HG03103 (cell line): ENCODE results near the gene TXNL4B.
A peak's percentile ranks its signal among the peaks of the same experiment; 100 is the strongest.

Source experiments
- ATAC-seq: cut with Tn5 transposase; IDR thresholded peaks from one replicate; pipeline ENCODE4 v1.9.1; 2021; ENCODE audit warnings: low read depth; ENCODE audit not compliant: unreplicated experiment

TXNL4B gene

DNA sequence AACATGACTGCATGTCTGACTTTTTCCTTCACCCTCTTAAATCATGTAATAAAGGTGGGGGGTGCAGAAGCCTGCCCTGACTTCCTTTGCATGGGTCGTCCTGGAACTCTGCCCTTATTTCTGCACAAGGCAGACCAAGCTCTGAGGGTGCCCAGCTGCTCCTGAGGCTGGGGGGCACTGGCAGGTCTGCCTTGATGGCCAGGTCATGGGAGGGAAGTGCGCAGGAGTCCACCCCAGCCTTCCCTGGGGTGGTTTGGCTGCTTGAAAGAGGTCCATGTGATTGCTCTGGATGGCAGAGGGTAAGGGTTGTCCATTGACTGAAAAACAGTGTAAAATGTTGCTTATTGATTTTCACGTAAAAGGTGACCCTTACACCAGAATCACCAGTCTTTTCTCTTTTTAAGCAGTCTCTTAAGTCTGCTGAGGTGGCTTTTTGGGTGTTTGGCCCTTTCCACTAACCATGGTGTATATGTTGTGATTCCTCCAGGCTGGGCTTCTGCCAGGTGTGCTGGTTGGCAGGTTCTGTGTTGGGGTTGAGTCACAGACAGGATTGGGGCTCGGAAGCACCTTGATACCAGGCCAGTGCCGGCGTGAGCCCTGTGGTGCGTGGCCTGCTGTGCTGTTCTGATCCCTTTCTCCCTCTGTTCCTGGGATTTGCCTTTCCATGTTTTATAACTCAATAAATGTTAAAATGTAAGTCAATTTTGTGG is 19.6 kb upstream of the TXNL4B start:
- no peak for ATAC-seq

DNA sequence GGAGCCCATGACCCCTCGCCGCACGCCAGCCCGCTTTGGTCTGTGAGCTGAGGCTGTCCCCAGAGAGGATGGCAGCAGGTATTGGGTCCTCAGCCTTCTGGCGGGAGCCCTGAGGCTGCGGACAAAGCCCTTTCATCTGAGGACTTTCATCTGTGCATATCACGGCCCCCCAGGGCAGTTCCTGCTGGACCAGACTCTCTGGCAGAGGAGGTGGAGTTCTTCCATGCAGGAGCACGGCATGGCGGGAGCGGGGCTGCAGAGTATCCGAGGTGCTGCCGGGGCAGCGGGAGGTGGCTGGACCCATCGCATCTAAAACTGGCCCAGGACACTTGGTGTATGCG is 19.0 kb upstream of the TXNL4B start:
- ATAC-seq = no peak

DNA sequence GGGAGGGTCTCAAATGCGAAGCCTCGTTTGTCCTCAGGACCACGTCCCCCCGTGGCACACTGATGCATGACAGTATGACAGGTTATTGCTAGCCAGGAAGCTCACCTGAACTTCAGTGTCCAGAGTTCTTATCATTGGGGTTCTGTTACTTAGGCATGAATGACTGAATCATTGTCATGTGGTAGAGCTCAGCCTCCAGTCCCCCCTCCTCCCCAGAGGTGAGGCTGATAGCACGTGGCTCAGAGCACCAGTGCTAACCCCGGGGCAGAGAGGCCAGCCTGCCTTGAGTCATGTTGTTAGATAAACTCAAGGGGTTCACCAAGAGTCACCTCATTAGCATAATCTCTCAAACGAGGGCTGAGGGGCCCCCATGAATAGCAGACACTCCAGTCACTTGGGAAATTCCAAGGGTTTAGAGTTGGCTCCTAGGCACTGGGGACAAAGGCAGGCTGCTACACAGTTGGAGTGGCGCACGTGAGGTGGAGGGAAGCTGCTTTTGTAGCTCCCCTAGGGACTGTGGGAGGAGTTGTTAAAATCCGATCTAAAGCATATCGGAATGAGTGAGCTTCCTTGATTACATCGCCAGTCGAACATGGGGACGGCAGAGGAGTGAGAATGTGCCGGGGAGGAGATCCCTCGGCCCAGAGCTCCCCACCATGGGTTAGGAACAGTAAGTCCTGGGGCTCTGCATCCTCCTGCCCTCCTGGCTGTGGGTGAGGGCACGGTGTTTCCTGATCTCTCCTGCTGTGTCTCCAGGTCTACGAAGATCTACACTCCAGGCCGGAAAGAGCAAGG is 18.4 kb upstream of the TXNL4B start:
- ATAC-seq = no peak

DNA sequence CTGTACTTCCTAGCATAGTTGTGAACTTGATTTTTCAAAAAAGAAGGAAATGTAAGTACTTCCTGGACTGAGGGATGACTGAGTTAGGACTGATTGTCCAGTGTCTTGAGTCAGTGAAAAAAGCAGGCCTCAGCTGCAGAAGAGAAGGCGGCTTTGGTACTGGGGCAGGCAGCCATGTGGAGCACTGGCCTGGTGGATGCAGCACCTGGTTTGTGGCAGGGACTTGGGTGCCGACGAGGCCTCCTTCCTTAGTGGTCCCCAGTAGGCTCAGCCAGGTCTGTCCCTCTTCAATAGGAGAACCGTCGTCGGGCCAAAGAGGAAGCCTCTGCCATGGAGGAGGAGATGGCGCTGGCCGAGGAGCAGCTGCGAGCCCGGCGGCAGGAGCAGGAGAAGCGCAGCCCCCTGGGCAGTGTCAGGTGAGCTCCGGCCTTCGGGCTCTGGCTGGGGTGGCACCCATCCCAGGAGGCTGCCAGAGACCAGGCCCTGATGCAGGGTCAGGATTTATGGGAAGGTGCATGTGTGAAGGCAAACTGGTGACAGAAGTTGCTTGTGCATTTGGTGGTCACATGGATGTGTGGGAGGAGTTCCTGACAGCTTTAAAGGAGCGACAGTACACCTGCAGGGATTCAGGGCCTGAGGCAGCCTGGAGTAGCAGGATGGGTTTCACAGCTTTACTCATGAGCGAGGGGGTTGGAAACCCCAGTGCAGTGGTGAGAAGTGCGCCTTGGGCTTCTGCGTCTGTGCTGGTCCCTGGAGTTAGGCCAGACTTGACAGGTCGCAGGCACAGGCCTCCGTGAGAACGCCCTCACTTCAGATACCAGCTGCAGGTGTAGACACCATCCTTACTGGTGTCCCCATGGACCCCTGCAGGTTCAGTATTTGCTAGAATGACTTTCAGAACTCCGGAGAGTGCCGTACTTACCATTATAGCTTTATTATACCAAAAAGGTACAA is 17.5 kb upstream of the TXNL4B start:
- ATAC-seq = no peak

DNA sequence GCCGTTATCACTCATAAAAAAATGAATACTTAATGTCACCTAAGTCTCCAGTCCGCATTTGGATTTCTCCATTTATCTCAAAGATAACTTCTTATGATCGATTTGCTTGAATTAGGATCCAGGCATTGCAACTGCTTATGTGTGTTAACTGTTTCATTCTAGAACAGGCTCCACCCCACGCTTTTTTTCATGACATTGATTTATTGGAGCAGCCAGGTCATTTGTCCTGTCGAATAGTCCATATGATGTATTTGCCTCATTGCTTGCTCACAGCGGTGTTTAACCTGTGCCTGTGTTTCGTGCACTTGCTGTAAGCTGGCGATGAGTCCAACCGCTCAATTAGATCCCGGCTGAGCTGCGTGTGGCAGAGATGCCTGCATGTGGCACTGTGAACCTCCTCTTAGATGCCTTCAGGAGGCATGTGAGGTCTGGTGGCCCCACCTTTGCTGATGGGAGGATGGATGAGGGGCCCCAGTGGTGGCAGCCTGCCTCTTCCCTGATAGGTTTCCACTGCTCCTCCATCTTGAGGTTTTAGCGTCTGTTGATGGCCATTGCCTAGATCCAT is 16.6 kb upstream of the TXNL4B start:
- ATAC-seq = no peak

DNA sequence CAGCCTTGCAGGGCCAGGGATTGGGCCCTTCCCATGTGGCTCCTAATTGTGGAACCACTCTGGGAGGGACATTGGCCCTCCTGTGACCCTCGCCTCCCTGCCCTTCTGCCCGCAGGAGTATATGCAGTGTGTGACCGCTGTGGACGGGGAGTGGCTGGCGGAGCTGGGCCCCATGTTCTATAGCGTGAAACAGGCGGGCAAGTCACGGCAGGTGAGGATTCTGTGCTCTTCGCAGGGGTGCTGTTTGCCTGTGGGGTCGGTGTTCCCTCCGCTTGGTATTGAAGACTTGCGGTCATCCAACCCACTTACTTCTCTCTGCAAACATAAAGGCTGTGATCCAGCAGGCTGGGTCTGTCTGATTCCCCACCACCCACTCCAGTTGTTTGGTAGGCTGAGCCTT is 15.9 kb upstream of the TXNL4B start:
- ATAC-seq = no peak

DNA sequence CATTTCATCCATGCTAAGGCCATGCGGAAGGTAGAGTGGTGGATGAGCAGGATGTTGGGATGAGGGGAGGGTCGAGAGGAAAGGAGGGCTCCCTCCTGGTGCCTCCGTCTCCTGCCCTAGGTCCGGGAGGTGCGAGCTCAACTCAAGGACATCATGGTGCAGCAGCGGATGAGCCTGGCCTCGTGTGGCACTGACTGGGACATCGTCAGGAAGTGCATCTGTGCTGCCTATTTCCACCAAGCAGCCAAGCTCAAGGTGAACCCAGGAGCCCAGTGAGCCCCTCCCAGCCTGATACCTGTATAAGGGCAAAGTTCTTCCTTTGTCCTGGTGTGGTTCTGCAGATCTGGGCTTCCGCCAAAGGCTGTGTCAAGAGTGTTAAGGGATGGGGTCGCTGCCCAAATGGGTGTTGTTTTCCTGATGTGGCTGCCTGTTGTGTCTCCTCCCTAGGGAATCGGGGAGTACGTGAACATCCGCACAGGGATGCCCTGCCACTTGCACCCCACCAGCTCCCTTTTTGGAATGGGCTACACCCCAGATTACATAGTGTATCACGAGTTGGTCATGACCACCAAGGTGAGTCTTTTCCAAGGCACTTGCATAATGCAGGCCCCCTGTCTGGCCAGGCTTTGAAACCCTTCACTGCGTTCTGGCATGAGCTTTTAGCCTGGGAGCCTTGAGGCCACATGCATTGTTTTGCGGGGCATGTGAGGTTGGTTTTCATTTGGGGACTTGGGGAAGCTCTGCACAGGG is 15.1 kb upstream of the TXNL4B start:
- ATAC-seq = no peak

DNA sequence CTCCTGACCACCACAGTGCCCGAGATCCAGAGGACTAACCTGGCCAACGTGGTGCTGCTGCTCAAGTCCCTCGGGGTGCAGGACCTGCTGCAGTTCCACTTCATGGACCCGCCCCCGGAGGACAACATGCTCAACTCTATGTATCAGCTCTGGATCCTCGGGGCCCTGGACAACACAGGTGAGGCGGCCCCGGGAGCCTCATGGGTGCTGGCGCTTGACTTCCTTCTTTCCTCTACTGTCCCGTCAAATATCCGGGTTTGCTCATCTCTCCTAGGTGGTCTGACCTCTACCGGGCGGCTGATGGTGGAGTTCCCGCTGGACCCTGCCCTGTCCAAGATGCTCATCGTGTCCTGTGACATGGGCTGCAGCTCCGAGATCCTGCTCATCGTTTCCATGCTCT is 14.0 kb upstream of the TXNL4B start:
- no peak for ATAC-seq

DNA sequence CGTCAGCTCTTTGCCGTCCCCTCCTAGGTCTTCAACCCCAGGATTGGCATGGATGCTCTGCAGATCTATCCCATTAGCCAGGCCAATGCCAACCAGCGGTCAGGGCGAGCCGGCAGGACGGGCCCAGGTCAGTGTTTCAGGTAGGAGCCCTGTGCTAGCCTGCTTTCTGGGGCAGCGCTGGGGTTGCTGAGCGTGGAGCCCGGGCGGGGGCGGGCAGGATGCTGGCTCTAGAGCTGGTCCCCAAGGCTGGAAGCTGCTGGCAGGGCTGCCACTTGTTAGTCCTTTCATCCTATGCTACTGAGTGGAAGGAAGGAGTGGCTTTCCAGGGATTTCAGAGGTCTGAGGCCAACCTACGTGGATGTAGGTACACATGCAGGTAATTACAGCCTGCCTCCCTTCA is 12.6 kb upstream of the TXNL4B start:
- no peak for ATAC-seq

DNA sequence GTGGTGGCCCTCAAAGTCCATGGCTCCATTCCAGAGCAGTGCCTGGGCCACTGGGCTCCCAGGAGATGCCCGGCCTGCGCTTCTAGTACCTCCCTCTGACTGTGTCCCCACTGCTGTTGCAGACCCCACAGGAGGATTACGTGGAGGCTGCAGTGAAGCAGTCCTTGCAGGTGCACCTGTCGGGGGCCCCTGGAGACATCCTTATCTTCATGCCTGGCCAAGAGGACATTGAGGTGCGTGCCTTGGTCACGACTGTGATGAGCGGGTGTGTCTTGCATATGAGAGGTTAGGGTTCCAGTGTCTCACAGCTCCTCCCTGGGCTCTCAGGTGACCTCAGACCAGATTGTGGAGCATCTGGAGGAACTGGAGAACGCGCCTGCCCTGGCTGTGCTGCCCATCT is 11.5 kb upstream of the TXNL4B start:
- no peak for ATAC-seq

DNA sequence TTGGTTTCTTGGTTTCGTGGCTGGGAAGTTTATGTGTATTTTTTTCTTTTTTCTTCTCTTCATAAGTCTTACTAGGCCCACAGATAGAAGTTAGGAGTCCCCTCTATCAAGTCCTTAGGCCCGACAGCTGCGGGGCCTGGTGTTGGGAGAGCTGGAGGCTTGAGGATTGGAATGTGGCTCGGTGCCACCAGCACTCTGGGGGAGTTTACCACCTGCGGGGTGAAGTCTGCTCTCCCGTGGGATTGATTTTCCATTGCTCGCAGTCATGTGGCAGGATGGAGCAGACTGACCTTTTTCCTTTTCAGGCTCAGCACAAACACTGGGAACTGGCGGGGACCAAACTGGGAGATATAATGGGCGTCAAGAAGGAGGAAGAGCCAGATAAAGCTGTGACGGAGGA is 7.8 kb upstream of the TXNL4B start:
- no peak for ATAC-seq

DNA sequence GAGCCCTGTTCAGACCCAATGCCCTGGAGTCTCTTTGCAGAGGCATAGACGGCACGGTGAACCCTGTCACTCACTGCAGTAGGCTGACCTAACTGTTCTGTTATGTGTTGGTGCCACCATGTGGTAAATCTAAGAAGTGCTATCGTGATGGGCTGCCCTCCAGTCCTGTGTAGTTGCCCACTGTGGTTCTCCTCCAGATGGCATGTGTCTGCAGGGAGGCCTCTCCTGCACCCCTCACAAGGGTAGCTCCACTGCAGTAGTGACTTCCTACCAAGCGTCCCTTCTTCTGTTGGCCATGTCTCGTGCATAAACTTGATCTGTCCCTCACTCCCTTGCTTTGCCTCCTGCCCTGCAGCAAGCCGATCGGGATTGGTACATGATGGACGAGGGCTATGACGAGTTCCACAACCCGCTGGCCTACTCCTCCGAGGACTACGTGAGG is 6.0 kb upstream of the TXNL4B start:
- ATAC-seq = peak; percentile 77

DNA sequence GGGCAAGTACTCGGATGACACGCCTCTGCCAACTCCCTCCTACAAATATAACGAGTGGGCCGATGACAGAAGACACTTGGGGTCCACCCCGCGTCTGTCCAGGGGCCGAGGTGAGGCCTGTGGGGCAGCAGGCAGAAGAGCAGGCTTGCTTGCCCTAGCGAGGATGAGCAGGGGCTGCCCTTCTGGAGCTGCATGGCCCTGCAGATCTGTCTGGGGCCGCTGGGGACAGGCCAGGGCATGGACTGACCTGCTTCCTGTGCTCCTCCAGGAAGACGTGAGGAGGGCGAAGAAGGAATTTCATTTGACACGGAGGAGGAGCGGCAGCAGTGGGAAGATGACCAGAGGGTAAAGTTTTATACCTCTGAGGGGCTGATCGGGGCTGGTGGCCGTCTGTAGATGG is 5.5 kb upstream of the TXNL4B start:
- no peak for ATAC-seq

DNA sequence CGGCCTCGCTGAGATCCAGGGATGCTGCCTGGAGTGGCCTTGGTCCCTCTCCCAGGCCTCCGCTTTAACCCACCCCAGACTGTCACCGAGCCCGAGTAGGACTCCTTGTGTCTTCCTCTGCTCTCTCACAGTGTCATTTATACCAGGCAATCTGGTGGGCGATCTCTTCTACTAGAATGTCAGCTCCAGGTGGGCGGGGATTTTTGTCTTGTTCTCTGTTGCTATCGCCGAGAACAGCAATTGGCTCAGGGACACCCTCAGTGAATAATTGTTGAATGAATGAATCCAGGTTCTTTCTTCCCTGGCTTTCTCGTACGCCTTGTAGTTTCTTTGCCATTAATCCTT is 818 bp upstream of the TXNL4B start:
- no peak for ATAC-seq

DNA sequence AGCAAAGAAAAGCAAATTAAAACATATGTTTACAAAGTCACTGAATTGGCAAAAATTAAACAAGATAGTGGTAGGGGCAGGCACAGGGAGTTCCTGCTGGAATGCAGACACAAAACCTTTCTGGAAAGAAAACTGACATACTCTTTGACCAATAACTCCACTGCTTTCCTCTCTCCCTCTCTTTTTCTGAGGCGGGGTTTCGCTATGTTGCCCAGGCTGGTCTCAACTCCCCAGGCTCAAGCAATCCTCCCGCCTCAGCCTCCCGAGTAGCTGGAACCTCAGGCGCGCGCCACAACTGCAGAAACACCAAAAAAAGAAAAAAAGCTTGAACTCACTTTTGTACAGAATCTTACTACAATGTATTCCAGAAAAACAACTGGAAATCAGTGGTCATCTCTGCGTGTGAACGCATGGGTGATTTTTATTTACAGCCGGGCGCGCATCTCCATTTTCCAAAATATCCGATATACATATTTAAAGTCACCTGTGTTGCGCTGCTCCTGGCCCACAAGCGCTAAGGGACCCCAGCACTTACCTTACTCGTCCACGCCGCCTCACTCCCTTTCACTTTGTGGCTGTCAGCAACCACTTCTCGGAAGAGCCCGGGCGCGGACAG is 480 bp downstream of the TXNL4B start:
- ATAC-seq = no peak

DNA sequence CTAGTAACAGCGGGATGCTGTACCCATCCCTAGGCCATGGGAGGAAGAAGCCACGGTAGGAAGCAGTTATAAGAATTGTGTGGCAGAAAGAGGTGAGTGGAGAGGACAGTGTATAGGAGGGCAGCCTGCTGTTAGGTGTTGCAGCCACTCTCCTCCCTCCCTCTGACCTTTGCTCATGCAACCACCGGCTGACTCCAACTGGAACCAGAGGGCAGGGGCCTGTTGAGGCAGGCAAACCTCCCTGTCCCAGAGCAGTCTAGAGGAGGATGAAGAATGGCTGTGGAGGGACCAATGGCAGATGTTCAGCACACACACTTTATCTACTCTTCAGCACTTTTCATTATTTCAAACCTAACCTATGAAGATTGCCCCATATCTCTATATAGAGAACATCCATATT is 2.2 kb downstream of the TXNL4B start:
- ATAC-seq = no peak

DNA sequence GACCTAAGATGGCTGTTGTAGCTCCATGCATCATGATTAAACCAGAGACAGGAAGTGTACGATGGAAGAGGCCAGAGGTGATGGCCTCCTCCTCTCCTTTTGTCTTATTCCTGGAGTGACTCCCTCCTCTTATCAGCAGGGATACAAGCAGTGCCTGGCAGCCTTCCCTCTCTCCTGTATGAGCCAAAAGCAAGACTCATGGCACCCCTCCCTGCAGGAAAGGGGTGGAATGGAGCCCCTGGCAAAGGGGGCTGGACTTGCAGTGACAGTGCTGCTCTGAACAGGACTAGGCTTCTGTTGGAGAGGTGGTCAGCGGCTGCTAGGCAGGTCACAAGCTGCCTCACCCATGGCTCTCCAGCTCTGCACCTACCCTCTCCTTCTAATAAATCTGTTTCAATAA is 8.4 kb downstream of the TXNL4B start:
- no peak for ATAC-seq

DNA sequence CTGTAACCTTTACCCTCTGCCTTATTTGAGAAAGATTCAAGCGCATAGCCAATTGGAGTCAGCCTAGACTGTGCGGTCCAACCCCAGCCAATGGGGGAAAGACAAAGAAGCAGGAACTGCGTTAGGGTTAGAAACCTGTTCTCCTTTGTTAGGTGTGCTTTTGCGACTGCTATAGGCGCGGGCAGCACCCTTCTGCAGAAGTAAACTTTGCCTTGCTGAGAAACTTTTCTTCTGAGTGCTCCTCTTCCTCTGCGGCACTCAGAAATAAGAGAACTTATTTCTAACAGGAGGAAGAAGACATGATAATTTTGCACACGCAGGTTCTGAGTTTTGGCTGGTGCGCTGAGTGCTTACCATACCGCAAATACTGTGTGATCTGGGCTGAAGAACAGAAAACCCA is 9.0 kb downstream of the TXNL4B start:
- ATAC-seq = no peak

DNA sequence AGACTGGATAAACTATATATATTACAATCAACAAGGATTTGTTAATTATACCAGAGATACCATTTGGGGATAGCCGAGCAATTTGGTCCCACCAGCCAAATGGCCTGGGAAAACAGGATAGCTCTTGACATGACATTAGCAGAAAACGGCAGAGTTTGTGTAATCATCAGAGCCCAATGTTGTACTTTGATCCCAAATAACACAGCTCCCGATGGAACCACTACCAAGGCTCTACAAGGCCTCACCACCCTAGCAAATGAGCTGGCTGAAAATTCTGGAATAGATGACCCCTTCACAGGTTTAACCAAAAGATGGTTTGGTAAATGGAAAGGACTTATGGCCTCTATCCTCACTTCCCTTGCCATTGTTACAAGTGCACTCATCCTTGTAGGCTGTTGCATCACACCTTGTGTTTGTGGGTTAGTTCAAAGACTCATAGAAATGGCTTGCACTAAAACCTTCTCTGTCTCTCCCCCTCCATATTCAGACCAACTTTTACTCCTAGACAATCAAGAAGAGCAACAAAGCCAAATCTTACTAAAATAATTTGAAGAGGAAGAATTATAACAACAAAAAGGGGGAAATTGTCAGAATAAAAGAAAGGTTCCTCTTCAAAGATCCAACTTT is 9.5 kb downstream of the TXNL4B start:
- no peak for ATAC-seq
